NOMO-1 (cell line): ENCODE measurements around the gene GALNT11.

Experiments
- DNase-seq, 2 experiments: peaks; one replicate each; lab custom pipeline; 2025; ENCODE audit not compliant: unreplicated experiment in 2 of 2; lab: John Stamatoyannopoulos, UW

GALNT11 gene

DNA sequence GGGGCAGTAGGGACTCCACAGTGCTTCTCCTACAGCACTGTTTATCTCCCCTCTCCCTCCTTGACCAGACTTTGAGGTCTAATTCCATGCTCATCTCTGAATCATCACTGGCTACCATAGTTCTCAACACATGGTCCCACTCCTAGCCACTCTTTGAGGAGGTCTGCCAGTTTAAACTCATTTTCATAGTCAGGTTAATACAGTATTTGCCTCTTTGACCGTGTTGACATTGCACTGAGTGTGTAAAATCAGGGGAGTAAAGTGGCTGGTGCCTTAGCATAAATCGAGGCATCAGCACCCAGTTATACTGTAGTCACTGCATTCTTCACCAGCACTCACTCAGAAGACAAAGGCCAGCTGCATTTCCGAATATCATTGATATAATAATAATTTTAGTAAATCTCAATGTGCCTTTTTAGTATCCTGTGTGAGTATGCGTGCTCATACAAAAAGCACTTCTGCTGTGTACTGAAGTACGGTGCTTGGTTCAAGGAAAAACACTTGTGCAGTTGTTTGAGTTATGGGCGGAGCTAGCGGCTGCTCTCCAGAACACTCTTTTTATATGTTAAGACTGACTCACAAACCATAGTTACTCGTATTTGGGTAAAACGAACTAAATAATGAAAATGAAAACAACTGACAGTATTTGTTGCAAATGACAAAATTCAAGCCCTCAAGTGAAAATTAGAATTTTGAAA is 89.7 kb downstream of the GALNT11 start:
- no peak for DNase-seq

DNA sequence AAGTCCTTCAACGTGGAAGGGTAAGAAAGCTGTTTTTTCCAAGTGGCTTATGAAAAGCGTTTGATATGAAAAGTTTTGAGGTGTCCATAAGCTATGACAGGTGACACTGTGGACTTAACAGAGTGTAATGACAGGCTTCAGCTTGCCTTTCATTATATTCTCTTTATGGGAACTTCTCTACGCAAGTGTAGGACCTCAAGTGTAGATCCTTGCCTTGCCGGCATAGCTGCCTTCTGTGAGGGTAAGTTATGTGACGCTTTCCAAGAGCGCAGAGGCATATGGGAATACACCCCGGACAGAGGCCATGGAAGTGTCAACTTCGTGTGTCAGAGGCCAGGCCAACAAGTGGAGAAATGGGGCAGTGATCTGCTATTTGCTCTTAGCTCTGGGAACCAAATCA is 91.9 kb downstream of the GALNT11 start:
- DNase-seq, result no peak

DNA sequence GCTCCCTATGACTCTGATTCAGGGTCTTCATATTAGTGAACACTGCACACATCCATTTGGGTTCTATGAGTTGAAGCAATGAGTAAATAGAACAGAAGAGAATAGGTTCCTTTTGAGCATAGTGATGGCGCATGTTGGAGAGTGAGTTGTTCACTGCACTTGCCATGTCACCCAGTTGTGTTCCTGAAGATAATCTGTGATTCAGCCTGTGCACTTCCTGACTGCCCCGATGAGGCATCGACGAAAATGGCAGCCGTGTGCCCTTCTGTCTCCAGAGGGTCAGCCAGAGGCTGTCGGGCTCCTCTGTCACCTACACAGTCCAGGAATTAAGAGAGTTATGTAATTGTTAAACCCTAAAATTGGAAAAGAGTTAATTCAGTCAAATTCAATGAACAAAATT is 94.7 kb downstream of the GALNT11 start:
- no peak for DNase-seq

DNA sequence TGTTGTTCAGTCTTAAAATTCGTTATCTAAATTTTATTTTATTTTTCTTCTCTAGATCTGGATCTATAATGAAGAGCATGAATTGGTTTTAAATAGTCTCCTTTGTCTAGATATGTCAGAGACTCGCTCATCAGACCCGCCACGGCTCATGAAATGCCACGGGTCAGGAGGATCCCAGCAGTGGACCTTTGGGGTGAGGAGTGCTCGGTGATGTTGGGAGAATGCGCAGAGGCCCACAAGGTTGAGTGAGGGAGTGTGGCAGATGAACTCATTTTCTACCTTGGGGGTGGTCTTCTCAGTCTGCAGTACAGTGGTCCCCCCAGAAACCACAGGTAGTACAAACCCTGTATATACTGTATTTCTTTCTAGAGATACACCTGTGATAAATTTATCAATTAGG is 95.3 kb downstream of the GALNT11 start:
- DNase-seq, result no peak

DNA sequence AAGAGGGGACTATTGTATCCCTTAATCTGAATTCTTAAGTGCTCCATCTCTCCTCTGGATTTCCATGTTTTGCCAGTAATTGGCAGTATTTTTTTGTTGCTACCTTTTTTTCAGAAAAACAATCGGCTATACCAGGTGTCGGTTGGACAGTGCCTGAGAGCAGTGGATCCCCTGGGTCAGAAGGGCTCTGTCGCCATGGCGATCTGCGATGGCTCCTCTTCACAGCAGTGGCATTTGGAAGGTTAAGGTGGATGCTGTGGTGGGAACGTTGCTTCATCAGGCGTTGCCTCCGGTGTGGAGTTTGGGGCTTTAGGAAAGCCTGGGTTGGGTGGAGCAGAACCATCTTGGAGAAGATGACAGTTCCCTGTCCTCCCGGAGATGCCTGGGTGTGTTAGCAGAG is 96.0 kb downstream of the GALNT11 start:
- no peak for DNase-seq

DNA sequence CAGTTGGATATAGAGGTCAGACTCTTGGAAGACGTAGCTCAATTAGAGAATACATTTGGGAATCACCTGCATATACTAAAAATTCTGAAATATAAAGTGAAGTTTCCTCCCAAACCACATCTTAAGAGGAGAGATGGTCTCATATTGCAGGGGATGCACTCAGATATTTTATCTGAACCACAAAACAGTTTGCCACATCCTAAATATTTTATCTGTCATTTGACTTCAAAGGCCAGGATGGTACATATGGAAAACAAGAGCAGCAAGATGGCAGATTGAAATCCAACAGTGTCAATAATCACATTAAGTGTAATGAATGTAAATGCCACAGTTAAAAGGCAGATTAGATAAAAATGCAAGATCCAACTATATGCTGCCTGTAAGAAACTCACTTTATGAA is 97.1 kb downstream of the GALNT11 start:
- no peak for DNase-seq

DNA sequence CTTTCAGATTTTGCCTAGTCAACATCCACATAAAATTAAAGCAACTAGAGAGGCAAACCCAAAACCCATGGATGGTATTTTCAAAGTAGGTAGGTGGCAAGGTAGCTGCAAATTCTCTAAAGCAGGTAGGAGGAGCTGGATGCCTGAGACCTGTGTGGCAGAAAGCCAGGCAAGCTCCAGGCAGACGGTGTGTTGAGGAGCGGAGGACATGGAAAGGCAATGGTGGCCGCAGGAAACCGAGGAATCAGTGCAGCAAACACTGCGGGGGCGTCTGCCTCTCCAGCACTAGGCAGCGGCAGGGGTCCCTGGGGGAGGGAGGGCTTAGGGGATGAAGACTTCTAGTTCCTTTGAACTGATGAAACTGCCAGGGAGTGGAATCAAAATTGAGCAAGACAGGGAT is 101.3 kb downstream of the GALNT11 start:
- DNase-seq, result no peak

DNA sequence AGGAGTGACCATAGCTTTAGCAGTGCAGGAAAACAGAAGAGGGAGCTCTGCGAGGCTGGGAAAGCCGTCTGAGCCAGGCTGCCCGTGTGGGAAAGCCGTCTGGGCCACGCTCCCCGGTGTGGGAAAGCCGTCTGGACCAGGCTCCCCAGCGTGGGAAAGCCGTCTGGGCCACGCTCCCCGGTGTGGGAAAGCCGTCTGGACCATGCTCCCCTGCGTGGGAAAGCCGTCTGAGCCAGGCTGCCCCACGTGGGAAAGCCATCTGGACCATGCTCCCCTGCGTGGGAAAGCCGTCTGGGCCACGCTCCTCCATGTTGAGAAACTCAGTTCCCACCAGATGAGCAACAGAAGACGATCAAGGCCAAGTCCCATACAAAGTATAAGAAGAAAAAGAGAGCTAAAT is 101.8 kb downstream of the GALNT11 start:
- DNase-seq, result no peak

DNA sequence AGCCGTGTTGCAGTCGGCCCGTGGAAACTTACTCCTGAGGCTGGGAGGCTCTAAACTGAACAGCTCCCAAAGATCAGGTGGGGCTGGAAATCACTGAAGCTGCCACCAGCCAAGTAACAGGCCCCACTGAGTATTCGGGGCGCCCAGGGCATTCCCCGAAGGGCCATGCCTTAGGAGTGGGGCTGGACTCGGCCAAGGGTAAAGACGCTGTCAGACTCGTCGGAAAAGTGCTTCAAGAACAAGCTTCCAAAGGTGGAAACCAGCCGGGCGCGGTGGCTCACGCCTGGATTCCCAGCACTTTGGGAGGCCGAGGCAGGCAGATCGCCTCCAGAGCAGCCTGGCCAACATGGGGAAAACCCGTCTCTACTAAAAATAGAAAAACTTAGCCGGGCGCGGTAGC is 102.8 kb downstream of the GALNT11 start:
- no peak for DNase-seq

DNA sequence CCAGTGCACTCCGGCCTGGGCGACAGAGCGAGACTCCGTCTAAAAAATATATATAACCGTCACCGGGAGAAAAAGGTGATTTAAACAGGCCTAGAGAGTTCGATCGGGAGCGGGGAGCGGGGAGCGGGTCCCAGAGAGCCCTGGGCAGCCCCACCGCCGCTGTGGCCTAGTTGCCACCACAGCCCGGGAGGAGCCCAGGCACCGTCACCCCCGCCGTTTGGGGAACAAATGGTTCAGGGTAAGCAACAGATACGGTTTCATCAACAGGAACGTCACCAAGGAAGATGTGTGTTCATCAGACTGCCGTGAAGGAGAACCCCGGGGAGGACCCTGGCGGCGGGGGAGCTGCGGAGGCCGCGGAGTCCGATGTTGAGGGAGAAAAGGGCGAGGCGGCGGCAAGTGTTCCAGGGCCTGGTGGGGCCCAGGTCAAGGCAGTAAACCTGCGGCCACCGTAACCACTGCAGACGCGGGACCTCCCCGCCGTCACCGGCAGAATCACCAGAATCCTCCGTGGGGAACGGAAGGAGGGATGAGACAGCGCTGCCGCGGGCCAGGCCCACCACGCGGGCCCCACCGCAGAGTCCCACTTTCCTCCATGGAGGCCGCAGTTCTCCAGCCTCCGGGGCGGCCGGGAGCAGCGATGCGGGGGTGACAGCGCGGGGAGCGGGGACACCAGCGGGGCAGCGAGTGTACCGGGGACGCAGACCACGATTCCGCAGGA is 103.4 kb downstream of the GALNT11 start:
- DNase-seq, result no peak

DNA sequence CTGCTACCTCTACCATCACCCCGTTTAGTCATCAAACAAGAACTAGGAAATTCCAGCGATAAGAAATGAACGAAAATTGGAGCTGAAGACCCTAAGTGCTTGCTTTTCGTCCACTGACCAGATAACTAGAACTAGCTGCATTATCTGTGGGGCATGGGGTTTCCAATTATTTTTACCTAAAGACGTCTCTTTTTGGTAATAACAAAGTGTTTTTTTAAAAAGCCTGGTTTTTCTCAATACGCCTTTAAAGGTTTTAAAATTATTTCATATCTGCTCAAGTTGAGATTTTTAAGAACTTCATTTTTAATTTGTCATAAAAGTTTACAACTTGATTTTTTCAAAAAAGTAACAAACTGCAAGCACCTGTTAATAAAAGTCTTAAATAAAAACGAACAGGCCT is 104.2 kb downstream of the GALNT11 start:
- no peak for DNase-seq

DNA sequence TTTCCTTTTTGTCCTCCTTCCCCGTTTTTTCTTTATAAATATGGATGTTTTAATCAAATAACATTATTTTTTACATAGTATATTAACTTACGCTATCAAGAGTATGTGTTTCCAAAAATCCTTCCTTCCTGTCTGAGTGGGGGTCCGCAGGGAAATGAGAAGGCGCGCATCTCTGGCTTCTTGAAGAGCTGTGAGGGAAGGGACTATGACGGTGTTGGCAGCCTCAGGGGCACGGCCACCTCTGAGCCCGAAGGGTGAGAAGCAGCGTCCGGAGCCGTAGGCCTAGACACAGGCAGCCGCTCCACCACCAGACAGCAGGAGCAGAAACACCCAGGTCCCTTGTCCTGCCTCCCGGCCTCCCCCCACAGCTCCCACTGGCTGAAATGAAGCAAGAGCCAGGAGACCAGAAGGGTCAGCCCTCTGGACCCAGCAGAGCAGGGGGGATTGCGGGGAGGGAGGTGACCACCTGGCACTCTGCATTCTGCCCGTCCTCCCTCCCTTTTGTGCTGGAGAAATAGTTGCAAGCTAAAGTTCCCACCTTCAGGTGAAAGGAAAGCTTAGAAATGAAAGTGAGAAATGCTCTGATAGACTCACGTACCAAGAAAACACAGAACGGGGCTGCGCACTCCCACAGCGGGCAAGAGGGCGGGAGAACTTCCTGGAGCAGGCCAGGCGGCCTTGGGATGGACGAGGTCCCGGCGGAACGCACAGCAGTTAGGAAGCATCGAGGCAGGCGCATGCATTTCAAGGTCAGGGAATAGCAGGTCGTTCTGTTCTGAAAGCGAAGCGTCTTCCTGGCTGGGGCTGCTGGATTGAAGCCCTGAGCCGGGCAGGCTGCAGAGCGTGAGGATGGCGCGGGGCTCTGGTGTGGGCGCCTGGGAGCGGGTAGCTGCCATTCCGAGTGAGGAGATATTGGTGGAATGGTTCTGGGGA is 105.5 kb downstream of the GALNT11 start:
- no peak for DNase-seq

DNA sequence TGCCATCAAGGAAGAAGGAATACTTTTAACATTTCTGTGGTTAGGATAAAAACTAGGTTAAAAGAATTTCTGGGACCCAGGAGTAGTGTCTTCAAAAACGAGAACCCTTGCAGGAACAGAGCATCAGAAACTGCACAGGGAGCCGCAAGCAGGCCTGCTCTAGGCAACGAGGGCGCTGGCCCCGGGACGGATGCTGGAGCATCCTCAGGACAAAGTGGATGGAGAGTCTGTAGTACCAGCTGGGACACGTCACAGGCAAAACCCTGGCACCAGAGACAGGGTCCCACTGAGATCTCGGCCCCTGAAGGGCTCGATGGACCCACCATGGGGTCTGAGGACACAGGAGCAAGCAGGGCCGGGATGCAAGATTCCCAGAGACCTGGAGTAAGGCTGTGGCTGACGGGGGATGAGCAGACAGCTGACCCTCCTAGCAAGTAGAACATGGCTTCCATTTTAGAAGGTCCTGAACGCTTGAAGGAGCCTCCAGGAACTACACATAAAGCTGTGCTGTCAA is 106.6 kb downstream of the GALNT11 start:
- DNase-seq, result no peak

DNA sequence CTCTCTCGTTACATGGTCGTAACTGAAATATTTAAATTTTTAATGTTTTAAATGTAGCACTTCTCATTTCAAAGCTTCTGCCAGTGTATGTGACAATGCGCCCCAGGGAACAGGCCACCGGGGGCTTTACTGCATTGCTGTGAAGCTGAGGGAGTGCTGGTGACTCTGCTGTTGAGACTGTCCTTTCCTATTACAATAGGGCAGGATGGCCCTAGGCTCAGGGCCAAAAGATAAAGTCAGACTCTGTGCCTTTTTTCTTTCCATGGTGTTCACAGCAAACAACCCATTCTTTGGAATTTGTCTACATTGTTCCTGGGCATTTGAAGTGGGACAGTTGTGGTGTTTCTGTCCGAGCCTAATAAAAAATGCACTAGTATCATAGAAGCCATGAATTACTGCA is 107.3 kb downstream of the GALNT11 start:
- no peak for DNase-seq

DNA sequence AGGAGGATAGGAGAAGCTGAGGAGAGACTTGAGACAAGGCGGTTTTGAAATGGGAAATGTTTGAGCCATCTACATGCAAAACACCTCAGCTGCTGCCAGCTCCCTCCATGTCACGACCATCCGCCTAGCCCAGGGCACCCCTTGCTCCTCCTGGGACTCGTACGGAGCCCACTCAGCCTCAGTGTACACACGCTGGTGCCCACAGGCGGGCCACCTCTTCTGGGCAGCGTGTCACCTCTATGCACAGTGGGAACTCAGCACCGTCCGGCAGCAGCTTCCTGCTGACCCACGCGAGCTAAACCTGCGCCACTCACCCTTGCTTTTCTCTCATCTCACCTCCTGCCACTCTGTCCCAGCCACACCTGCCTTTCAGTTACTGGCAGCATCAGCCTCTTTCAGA is 108.3 kb downstream of the GALNT11 start:
- no peak for DNase-seq

DNA sequence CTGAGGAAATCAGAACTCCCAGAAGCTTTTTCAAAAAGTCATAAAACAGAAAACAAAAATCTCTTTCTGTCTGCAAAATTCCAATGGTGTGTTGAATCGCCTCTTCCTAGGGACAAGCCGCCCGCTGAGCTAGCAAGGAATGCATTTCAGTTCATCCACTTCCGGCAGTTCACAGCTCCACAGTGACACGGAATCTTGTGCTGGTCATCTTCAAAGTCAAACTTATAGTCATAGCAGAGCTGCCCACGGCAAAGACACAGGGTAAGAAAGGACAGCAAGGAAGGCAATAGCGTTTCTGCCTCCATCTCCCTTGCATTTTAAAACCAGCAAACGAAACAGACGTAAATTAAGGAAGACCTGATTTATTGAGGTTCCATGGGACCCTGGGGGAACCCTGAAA is 111.2 kb downstream of the GALNT11 start:
- DNase-seq, result no peak

DNA sequence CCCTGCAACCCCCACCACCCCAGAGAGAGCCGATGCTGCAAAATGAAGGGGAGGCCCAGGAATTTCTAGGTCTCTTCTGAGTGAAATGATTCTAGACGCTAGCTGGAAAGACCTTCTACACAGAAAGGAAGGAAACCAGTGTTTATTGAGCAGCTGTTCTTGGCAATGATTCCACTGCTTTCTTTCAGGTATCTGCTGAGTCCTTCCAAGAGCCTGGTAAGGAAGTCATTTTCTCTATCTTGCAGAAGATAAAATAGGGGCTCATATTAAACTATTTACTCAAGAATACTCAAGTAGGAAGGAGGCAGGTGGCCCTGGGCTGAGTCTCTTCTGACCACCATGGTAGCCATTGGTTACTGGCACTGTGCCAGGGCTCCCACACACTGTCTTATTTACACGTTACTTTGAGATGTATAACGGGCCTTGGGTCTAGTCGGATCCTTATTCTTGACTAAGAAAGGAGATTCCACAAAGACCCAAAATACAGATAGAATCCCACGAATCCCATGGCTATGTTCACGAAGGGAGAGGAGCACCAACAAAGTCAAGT is 112.1 kb downstream of the GALNT11 start:
- DNase-seq, result no peak

DNA sequence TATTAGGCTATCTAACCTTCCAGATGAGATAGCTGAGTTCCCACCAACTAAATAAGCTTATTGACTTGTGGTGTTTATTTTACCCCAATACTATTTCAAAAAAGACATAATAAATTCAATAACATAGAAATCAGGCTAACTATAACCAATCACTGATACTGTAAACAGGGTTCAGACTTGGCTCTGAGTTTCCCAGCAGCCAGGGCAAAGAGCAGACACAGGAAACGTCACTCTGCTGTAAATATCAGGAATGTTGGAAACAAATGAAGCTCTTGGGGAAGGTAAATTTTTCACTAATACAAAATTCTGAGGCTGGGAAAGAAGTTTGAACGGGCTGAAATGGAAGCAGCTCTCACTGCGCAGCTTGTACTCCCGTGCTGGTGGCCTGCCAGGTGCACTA is 114.6 kb downstream of the GALNT11 start:
- no peak for DNase-seq

DNA sequence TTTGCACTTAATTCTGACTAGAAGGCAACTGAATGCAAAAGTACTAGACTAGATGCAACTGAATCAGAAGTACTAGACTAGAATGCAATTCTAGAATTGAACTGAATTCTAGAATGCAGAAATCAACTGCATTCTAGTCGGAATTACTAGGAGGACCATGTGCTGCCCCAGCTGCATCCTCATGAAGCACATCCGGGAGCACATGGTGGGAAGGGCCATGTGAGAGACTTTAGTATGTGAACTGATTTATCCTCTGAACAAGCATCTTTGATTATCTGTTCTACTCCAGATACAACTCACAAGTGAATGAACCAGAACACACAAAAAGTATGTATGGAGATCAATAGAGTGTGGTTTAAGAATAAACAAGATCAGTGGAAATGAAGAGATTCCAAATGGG is 115.1 kb downstream of the GALNT11 start:
- no peak for DNase-seq

DNA sequence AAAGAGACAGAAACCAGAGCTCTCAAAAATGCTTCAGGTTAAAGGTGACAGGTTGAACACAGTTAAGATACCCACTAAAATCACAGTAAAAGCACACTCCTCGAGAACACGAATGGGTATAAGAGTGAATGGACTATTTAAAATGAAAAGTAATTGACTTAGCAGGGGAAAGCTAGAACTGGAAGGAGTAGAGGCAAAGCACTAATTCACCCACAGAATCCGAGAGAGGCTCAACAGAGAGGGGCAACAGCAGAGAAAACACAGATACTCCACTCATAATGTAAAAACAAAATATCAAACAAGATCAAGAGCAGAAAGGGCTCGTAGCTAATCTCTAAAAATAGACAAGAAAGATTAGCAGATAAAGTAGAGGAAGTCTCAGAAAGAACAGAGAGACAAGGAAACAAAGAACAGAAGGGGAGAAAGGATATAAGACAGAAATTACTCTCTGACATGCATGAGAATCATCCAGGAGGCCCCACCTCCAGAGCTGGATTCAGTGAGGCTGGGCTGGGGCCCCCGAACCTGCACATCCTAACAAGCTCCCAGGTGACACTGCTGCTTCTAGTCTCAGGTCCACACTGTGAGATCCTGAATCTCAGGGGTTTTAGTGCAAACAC is 117.6 kb downstream of the GALNT11 start:
- no peak for DNase-seq
